PC-9 (cell line): ENCODE results near the gene FKBP1B. TPM values are rescaled to one million over a fixed set of nuclear protein-coding genes. Genes with fewer than 3 reads are reported as not detected.

ENCODE experiments used
- BruUV-seq: library from RNA; stranded (reverse); fragments of 400-500 nt; replicated peaks from 2 replicates; lab custom pipeline; 2021; lab: Mats Ljungman, UMichigan
- CTCF ChIA-PET: fragments of 300-600 bp; sonication (Branson Sonifier 250); formaldehyde crosslinking; loops from one replicate; lab custom pipeline; 2022; ENCODE audit warnings: antibody characterized with exemption; lab: Charles Lee
- POLR2A ChIA-PET: fragments of 300-600 bp; sonication (Branson Sonifier 250); formaldehyde crosslinking; loops from one replicate; lab custom pipeline; 2022; ENCODE audit warnings: antibody characterized with exemption; ENCODE audit not compliant: unreplicated experiment; lab: Charles Lee
- DNase-seq, 2 experiments: peaks; one replicate each; pipeline versions ENCODE4 v3.0.0 to v3.0.0-alpha.2; 2015 to 2022; ENCODE audit warnings: mixed read lengths in 1 of 2
- H2AFZ ChIP-seq: fragments of 200-600 bp; sonication (generic); 2 replicates; pipeline ENCODE4 v1.8.1; 2017; ENCODE audit warnings: antibody characterized with exemption
- H3F3A ChIP-seq: fragments of 200-600 bp; sonication (generic); 2 replicates; pipeline ENCODE4 v1.8.1; 2017; ENCODE audit warnings: antibody characterized with exemption, mild to moderate bottlenecking, low read depth; ENCODE audit not compliant: insufficient read depth
- H3K27ac ChIP-seq: fragments of 200-600 bp; sonication (generic); 2 replicates; pipeline ENCODE4 v1.6.1; 2016; ENCODE audit warnings: mixed run types
- H3K27me3 ChIP-seq: fragments of 200-600 bp; sonication (generic); 2 replicates; pipeline ENCODE4 v1.6.1; 2016; ENCODE audit warnings: low read depth, mixed run types; ENCODE audit not compliant: insufficient read depth
- H3K36me3 ChIP-seq: fragments of 200-600 bp; sonication (generic); 2 replicates; pipeline ENCODE4 v1.6.1; 2016; ENCODE audit warnings: low read depth, mixed run types
- H3K4me1 ChIP-seq: fragments of 200-600 bp; sonication (generic); replicated peaks from 2 replicates; pipeline ENCODE4 v1.6.1; 2016; ENCODE audit warnings: mixed run types; ENCODE audit not compliant: insufficient read depth
- H3K4me2 ChIP-seq: fragments of 200-600 bp; sonication (generic); 2 replicates; pipeline ENCODE4 v1.6.1; 2017; ENCODE audit warnings: mixed run types
- H3K4me3 ChIP-seq: fragments of 200-600 bp; sonication (generic); 2 replicates; pipeline ENCODE4 v1.6.1; 2016; ENCODE audit warnings: mixed run types
- H3K79me2 ChIP-seq: fragments of 200-600 bp; sonication (generic); 2 replicates; pipeline ENCODE4 v1.6.1; 2017; ENCODE audit warnings: low read depth, mixed run types
- H3K9me2 ChIP-seq: fragments of 200-600 bp; sonication (generic); 2 replicates; pipeline ENCODE4 v1.8.1; 2017; ENCODE audit warnings: mild to moderate bottlenecking; ENCODE audit not compliant: insufficient read depth
- H3K9me3 ChIP-seq: fragments of 200-600 bp; sonication (generic); 2 replicates; pipeline ENCODE4 v1.8.1; 2016; ENCODE audit warnings: low read depth; ENCODE audit not compliant: insufficient read depth
- H4K20me1 ChIP-seq: fragments of 200-600 bp; sonication (generic); 2 replicates; pipeline ENCODE4 v1.8.1; 2017; ENCODE audit not compliant: insufficient read depth
- CTCF ChIP-seq: fragments of 200-600 bp; sonication (generic); conservative IDR thresholded peaks from 2 replicates; pipeline ENCODE4 v1.6.1; 2017; ENCODE audit warnings: mixed run types, antibody characterized with exemption, mild to moderate bottlenecking, moderate library complexity
- EZH2 ChIP-seq: fragments of 200-600 bp; sonication (generic); IDR thresholded peaks from 2 replicates; pipeline ENCODE4 v1.8.0; 2017; ENCODE audit warnings: antibody characterized with exemption, low read depth
- intact Hi-C: fragments of 100-400 bp; cut with micrococcal nuclease; formaldehyde crosslinking; loops from one replicate; pipeline ENCODE4 v1.10.0; 2022; ENCODE audit not compliant: unreplicated experiment
- total RNA-seq: library from RNA; stranded (reverse); gene quantifications from 2 replicates; pipeline ENCODE4 v1.2.3, GENCODE V29; 2021

FKBP1B gene
- total RNA-seq, 1 experiment from 2014 or later = 4.5 TPM

- ChIA-PET POLR2A (interaction anchor here (0.6 to 1.4 kb wide), 7 partner anchors 18 to 171 kb away, joined by 3 to 19 read pairs (median 5); partner anchors contain the start of genes SF3B6 and UBXN2A), CTCF (interaction anchor here (0.6 to 1.1 kb wide), 4 partner anchors 29 to 347 kb away, joined by 3 to 18 read pairs (median 4); partner anchors contain the start of genes SF3B6 and TP53I3)
- intact Hi-C loops = loop anchor here (1.0 to 2.0 kb wide), 2 partner anchors 29 to 33 kb away; partner anchors contain the start of gene SF3B6
- peak overlapping the region; percentile 63 for H2AFZ ChIP-seq
- no peak for DNase-seq
- H3K9me2 ChIP-seq = no peaks in the 10 kb centered on the region
- H3K27me3 ChIP-seq = peaks cover 10% of the 10 kb centered on the region; the same call in 1 of the 2 replicates
- H3K4me1 ChIP-seq = peaks cover 17% of the 10 kb centered on the region; the same call in 1 of the 2 replicates
- H3K4me2 ChIP-seq = peak overlapping the region; percentile 75
- peaks cover 13% of the 10 kb centered on the region; the same call in 1 of the 2 replicates for H3K79me2 ChIP-seq
- TF ChIP-seq EZH2 = no peak
- TF ChIP-seq CTCF = no peak
- H3K4me3 ChIP-seq = peak overlapping the region; percentile 73; the same call in 1 of the 2 replicates
- no TSS peak for BruUV-seq
- peaks cover 28% of the 10 kb centered on the region for H3F3A ChIP-seq
- H3K9me3 ChIP-seq = no peaks in the 10 kb centered on the region
- H3K36me3 ChIP-seq = no peaks in the 10 kb centered on the region
- no peaks in the 10 kb centered on the region for H4K20me1 ChIP-seq
- H3K27ac ChIP-seq = no peak overlapping the region
Measured at GRCh38 chr2:24047703-24048033, 1.9 kb upstream of the FKBP1B start.

GRCh38 chr2:24048769-24049484, 614 bp upstream of the FKBP1B start:
- Histone ChIP-seq H3K9me2 (no peaks in the 10 kb centered on the region), H3K27ac (no peak overlapping the region), H3K36me3 (no peaks in the 10 kb centered on the region), H3K4me3 (peak overlapping the region; percentile 53; the same call in 1 of the 2 replicates), H4K20me1 (no peaks in the 10 kb centered on the region), H3K9me3 (no peaks in the 10 kb centered on the region), H3K27me3 (peaks cover 10% of the 10 kb centered on the region; the same call in 1 of the 2 replicates), H3K4me2 (peak overlapping the region; percentile 74), H3K79me2 (peaks cover 13% of the 10 kb centered on the region; the same call in 1 of the 2 replicates), H2AFZ (peak overlapping the region; percentile 58; the same call in 1 of the 2 replicates), H3F3A (peaks cover 28% of the 10 kb centered on the region), H3K4me1 (peaks cover 17% of the 10 kb centered on the region; the same call in 1 of the 2 replicates)
- ChIA-PET POLR2A (no interaction called here), CTCF (no interaction called here)
- intact Hi-C loops = no loop called here
- no peak for DNase-seq
- BruUV-seq = no TSS peak
- TF ChIP-seq CTCF (no peak), EZH2 (no peak)

GRCh38 chr2:24050041-24050979, 769 bp downstream of the FKBP1B start:
- Histone ChIP-seq H3K4me2 (peak overlapping the region; percentile 74), H4K20me1 (no peaks in the 10 kb centered on the region), H2AFZ (0 out of 2 replicates have a peak overlapping the region, but pooled peaks have one; percentile 58), H3K27me3 (peaks cover 10% of the 10 kb centered on the region; the same call in 1 of the 2 replicates), H3F3A (peaks cover 21% of the 10 kb centered on the region; the same call in 1 of the 2 replicates), H3K4me1 (peaks cover 17% of the 10 kb centered on the region; the same call in 1 of the 2 replicates), H3K4me3 (peak overlapping the region; percentile 53; the same call in 1 of the 2 replicates), H3K9me3 (no peaks in the 10 kb centered on the region), H3K27ac (no peak overlapping the region), H3K79me2 (peaks cover 10% of the 10 kb centered on the region; the same call in 1 of the 2 replicates), H3K9me2 (no peaks in the 10 kb centered on the region), H3K36me3 (no peaks in the 10 kb centered on the region)
- no peak for TF ChIP-seq CTCF
- TF ChIP-seq EZH2 = no peak
- ChIA-PET CTCF (interaction anchor here (0.6 kb wide), 1 partner anchor 27 kb away, joined by 5 read pairs; no protein-coding TSS in a partner anchor), POLR2A (interaction anchor here (0.6 kb wide), 1 partner anchor 25 kb away, joined by 4 read pairs; no protein-coding TSS in a partner anchor)
- intact Hi-C loops = no loop called here
- DNase-seq = no peak
- BruUV-seq = TSS peak; percentile 40
